ENCODE data around the gene PDE4D.
"Not testable (repeated sequence)": the region's sequence is repeated elsewhere in the genome, so short reads cannot be mapped to it uniquely, and the experiment has no call there.

PDE4D gene

DNA sequence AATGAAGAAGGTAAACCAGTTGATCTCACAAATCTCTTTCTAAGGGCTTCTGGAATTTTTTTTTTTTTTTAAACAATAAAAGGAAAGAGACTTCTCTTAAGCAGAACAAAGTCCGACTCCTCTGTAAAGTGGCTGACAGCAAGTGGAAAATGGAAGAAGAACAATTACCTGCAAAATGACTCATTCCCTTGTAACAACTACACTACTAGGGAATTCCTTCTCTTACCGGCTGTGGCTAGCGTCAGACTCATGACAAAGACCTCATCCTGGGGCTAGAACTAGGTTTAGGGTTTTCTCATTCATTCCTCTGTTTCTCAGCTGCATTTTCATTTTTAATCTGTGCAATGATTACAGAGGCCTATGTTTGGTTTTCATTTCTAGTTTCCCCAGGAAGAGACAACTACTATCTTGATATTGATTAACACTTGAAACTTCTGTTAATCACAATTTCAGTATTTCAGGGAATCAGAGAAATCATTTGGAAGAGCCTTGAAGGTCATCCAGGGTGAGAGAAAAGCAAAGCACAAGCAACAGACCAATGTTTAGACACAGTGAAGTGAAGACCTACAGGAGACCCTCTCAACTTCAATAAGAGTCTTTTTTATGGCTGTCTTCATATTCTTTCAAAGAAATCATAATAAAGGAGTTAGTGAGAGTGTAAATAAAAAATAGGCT lies 872.8 kb downstream of the PDE4D start:
- DNase-seq, result no peak

DNA sequence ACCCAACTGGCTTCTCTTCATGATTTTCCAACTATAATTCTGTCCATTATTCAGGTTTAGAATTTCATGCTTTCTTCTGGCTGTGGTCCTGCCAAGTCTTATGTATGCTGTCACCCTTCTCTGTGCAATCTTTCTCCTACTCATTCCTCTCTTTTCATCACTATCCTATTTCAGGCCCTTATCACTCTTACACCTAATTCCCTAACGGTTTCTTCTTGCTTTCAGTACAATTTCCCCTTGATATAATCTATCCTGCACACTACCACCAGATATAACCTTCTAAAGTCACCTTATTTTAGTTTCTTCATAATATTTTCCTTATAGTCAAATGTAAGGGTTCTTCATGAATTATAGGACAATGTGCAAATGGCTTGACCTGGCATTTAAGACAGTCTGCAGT lies 874.4 kb downstream of the PDE4D start:
- no peak for DNase-seq

DNA sequence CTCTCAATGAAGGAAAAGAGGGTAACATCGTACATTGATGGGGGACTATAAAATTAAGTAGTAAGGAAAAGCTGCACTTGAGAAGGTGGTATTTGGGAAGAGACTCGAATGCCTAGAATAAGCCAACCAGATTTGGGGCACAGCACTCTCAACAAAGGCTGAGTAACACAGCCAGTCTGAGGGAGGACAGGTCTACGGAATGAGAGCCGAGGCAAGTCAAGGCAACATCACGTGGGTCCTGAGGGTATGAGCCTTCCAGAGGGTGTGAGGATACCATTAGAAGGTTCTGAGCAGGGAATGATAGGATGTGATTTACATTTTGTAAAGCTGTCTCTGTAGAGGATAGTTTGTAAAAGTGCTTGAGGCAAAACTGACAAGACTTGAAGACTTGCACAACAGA lies 876.6 kb downstream of the PDE4D start:
- DNase-seq, result no peak

DNA sequence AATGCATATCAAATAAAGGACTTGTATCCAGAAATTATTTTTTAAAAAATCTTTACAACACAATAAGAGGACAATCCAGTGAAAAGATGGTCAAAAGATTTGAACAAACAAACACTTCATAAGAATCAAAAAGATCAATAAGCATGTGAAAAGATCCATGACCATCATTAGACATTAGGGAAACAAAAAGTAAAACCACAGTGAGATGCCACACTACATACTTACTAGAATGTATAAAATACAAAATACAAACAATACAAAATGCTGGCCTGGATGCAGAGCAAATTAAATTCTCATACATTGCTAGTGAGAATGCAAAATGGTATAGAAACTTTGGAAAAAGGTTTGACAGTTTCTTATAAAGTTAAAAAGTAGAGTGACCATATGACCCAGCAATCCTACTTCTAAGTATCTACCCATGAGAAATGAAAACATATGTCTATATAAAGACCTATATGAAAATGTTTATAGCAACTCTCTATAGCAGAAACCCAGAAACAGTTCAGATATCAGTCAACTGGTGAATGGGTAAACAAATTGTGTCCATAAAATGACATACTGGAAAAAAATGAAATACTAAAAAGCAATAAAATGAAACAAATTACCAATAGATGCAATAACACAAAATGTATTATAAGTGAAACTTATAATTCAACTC lies 884.6 kb downstream of the PDE4D start:
- DNase-seq, result no peak

DNA sequence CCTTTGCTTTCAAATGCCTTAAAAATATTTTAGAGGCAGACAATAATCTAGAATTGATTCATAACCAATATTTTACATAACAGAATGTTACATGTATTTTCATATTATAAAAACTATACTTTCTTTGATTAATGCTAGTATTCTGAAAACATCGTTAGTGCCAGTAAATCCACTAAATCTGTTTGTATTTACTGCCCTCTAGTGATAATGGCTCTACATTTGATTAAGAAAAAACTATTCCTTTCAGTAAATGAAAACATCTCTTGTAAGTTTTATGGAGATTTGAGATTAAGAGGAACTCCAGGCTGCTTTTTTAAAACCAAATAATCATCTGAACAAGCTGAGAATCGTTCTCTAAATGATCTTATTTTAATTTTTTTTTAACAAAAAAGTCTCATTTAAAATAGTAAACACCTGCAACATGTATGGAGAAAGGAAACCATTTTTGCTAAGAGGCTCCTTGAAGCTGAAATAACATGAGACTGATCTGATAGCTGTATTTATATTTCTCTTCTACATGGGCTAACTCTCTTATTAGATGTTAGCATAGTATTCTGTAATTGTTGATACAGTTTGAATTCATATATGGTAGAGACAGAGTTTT lies 886.0 kb downstream of the PDE4D start:
- peak; percentile 33 for DNase-seq

DNA sequence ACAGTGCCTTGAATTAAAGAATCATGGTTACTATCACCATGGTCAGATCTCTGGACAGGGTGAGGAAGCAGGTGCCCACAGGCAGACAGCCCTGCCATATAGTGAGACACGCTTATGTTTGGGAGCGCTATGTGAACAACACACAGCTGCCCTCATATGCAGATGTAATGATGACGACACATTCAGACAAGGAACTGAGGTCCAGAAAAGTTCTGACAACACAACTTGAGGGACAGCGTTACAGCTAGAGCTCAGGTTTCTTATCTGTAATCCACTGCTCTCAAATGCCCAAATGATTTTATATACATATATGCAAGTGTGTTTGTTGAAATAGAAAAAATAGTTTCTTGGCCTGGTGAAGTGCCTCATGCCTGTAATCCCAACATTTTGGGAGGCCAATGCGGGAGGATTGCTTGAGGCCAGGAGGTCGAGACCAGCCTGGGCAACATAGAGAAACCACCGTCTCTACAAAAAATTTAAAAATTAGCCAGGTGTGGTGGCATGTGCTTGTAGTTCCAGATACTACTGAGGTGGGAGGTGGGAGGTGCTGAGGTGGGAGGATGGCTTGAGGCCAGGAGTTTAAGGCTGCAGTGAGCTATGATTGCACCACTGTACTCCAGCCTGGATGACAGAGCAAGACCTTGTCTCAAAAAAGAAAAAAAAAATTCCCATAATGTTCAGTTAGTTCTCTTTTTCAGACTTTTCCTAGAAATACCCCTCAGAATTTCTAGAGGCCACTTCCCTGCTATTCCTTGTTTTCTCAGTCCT lies 887.4 kb downstream of the PDE4D start:
- no peak for DNase-seq

DNA sequence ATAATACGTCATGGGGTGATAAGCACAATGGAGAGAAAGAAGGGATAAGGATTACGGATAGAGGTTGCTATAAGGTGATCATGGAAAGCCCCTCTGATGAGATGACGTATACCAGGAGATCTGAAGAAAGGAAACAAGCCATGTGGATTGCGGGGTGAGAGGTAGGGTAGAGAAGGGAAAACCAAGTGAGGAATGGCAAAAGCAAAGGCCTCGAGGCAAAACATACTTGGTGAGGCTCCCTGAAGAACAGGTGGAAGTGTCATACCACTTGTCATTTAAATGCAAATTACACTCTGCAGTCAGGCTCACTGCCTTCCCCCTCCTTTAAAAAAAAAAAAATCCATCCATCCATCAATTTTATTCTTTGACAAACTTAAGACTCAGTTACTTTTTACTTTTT lies 889.9 kb downstream of the PDE4D start:
- DNase-seq, result no peak

DNA sequence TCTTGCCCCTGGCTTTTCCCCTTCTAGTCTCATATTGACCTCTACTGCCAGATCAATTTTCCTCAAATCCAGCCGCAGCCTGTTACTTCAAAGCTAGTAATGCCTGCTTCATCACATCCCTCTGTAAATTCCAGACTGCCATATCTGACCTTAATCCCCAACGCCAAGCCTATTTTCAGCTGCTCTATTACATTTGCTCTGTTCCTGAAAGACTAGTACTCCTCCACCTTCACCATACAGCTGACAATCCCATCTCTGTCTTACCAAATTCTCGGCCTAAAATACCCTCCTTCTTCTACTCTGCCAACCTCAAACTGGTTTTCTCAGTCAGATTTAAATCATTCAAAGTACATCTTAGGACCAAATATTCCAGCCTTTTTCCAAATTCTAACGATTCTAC lies 890.4 kb downstream of the PDE4D start:
- DNase-seq, result no peak

DNA sequence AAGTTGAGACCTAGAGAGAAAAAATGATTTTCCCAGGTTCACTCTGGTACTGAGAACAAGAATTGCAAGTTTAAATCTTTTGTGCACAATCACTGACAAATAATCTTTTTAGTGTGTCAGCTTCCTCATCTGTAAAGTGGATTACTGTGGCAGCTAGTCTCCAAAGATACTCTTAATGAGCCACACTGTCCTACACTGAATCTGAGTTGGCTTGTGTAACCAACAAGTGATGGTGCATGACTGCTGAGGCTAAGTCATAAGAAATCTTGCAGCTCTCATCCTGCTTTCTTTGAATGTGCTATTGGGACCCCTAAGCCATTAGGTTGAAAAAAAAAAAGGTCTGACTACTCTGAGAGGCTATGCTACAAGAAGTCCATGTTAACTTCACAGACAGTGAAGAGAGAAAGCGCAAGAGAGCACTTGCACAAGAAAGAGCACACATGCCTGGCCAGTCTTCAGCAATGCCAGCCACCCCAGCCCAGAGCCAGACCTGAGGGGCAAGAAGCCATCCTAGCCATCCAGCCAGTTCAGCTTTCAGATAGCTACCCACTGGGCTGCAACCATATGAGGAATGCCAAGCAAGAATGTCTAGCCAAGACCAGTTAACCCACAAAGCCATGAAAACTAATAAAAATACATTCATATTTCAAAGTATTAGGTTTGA lies 891.2 kb downstream of the PDE4D start:
- no peak for DNase-seq

DNA sequence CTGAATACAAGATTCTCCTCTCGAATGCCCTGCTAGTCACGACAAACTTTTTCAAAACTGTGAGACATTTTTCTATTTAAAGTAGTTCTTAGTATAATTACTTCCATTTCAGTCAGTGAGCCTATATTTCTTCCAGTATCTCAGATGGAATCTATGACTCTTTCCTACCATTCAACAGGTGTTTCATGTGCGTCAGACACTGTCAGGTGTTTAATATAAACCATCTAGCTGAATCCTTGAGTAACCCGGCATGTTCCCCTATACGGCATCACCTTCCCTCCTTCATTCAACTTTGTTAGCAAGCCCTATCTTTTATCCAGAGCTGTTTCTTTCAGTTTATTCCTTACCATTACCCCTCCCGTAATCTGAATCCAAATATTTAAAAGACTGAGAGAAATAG lies 891.8 kb downstream of the PDE4D start:
- DNase-seq, result no peak

DNA sequence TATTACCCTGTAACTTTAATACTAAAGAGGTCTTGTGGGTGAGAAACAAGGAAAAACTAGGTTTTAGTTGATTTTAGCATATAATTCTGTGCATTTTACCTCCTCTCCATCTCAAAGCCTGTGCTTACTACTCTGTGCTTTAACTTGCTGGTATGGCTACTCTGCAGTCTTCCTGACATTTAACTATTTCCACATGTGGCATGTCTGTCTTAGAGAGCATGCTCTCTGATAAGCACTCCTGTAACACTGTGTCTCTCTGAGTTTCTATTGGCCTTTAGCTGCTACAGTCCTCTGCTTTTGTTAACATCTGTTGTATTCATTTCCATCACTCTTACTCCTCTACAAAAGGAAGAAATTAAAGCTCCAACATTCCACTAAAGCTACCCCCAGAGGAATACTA lies 892.4 kb downstream of the PDE4D start:
- DNase-seq, result no peak

DNA sequence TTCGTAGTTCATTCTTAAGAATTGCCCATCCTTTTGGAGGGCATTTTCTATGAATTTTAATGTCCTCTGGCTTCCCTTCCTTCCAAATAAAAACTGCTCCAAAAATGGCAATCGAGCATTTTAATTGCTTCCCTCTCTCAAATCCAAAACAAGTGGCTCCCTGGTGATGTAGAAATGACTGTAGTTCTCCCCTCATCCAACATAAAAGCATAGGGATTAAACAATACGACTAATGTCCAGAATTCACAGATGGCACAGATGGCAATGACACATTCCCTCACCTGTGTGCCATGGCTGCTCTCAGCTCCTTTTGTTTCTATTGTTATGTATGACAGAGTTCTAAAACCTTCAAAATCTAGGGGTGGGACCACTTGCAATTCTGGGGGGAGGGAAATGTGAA lies 893.3 kb downstream of the PDE4D start:
- no peak for DNase-seq

DNA sequence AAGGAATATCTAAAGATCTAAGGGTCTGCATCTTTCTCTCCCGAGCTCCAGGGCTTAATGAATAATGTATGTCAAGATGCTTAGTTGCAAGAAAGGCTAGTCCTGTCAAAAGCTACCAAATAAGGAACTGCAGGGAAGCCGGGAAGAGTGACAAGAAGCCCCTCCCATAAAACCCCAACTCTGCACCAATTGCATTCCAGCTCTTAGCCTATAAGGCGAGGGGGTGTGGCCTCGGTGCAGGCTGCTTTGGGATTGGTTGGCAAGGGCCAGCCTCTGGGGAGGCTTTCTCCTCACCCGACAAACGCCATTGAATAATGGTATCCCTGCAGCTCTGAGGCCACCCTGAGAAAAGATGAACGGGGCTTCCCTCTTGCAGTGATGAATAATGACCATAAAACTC lies 893.7 kb downstream of the PDE4D start:
- DNase-seq, result no peak

DNA sequence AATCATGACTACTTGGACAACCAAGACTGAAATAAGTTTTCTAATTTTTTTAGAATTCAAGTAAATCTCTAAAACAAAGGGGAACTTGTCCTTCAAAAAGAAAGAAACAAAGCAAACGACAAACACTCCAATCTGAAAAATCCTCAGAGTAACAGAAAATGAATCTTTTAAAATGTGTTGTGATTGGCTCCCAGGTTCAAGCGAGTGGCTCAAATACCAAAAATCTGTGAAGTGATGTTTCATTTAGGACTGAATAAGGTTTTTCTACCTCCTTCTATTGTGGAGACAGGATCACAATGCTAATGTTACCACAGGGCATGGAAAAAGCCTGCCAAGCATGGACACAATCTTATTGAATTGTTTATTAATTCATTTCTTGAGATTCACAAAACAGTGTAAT lies 895.0 kb downstream of the PDE4D start:
- DNase-seq, result no peak

DNA sequence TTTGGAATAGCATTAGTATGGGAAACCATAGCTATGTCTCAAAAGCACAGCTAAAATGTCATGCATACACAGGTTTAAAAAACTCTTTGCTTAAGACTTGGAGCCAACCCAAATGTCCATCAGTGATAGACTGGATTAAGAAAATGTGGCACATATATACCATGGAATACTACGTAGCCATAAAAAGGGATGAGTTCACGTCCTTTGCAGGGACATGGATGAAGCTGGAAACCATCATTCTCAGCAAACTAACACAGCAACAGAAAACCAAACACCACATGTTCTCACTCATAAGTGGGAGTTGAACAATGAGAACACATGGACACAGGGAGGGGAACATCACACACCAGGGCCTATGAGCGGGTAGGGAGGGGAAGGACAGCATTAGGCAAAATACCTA lies 897.7 kb downstream of the PDE4D start:
- DNase-seq, result not testable (repeated sequence)

DNA sequence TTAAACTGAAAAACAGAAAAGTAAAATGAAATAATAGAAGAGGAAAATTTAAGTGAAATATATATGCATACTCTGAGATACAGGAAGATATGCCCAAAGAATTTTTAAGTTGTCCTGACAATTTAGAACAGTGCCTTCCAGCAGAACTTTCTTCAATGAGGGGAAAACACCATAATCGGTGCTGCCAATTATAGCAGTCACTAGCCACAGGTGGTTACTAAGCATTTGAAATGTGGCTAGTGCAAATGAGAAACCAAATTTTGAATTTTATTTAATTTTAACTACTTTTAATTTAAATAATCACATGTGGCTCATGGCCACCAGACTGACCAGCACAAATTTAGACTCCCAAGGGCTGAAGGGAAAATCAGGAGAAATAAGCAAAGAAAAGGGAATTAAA lies 900.1 kb downstream of the PDE4D start:
- no peak for DNase-seq

DNA sequence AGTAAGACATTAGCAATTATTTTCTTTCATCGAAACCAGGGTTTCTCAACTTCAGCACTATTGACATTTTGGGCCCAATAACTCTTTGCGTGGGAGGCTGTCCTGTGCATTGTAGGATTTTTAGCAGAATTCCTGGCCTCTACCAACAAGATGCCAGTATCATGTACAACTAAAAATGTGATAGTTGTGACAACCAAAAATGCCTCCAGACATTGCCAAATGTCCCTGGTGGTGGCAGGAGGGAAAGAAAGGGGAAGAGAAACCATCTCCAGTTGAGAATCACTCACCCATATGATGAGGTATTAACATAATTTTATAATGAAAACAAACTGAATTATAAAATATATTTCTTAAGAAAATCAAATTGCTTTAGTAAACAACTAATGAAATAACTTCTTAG lies 904.6 kb downstream of the PDE4D start:
- no peak for DNase-seq

DNA sequence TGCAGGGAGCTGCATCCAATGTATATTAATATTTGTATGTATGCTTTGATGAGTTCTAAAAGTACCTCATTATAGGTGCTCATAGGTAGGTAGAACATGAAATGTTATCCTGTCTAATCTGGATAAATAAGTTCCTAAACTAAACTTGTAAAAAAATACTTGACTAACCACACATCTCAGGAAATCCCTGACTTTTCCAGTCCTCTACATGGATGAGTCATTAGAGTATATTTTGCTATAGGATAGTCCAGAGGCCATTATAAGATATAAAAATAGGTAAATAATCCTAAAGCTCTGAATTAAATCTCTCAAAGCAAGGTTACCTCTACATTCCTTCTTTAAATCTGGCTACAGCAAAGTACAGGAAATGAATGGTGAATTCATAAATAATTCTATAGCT lies 906.3 kb downstream of the PDE4D start:
- no peak for DNase-seq

DNA sequence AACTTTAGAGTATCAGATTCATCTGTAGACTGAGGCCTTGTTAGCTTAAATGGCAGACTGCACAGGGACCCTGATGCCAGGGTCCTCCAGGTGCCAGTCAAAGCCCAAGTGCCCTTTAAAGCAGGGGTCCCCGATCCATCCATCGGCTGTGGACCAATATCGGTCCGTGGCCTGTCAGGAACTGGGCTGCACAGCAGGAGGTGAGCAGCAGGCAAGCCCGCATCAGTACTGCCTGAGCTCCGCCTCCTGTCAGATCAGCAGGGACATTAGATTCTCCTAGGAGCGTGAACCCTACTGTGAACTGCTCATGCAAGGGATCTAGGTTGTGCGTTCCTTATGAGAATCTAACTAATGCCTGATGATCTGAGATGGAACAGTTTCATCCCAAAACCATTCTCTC lies 907.2 kb downstream of the PDE4D start:
- DNase-seq, result no peak

DNA sequence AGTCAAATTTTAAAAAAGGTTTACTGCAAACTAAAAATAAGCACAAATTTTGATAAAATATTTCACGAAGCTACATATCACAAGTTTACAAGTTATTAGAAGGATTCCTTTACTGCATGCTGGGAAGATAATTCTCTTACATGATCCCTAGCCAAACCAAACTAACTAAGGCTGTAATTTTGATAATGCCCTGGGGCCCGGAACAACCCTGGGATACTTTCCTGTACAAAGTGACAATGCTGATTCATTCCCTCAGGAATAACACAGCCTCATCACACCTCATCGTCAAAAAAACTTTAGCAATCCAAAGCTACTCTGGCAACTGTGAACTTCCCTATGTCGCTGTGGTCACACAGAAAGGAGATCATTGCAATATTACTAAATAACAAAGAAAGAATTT lies 907.8 kb downstream of the PDE4D start:
- DNase-seq, result no peak

DNA sequence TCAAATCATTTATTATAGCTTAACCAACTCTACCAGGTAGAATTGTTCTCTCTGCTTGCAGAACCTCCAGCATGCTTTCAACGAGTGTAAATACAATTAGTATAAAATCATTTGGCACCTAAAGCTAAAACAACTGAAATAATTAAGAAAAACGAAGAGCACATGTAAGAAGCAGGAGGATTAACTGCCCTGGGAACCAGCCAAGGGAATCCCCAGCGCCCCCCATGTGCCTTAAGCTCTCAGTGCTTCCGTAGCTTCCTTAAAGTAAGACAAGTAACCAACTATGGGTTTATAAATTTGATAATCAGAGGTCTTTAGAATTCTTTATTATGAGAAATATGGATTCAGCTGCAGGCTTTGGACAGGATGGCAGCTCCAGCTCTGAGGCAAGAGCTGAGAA lies 908.2 kb downstream of the PDE4D start:
- DNase-seq, result no peak

DNA sequence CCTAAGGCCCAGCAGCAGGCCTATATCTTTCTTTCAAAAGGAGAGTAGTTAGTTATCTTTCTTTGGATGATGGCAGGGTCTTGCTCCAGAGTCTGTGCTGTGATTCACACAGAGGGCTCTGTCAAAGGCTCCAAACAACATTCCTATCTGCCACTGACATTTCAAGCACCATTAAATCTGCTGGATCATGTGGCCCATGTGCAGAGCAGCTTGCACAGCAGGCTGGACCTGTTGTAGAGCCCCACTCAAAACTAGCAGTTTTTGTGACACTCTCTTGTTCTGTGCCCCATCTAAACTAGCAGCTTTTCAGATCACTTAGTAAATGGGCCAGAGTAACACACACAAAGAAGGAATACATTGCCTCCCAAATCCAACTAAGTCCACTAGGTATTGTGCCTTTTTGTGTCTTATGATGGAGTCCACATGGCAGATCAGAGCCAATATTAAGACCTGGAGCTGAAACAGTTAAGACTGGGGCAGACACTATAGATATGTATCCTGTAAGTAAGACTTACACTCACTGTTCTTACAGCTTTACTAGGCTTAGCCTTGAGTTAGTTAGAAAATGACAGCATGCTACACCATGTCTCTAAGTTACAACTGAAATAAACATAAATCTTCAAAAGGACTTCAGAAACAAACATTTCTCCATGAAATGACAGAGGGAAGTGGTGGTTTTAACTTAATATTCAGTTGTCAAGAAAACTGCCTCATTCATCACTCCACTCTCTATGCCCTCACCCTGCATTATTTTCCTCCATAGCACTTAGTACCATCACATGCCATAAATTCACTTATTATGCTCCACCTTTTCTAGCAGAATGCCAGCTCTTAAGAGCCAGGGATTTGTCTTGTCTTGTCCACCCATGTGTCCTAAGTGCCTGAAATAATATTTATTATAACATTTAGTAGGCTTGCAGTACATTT lies 909.7 kb downstream of the PDE4D start:
- DNase-seq, result peak; percentile 1
